Measurements from ENCODE around the gene SATB1.

Gene SATB1

DNA sequence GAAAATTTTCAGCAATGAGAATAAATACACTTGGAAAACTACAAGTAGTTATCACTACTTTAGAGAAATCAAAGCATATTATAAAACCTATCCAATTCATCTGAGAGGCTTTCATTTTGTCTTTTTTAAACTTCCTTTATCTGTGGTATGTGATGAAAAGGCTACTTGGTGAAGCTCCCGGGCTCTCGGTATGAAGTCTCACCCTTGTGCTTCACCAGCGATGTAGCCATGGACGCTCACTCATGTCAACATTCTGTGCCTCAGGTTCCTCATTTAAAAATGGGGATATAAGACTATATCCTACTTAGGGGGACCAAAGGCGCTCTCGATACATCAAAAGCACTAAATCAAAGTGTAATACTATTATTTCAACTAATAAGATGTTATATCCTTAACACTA lies 14.9 kb downstream of the SATB1 start:
- ATAC-seq: no peak
- no peak for TF ChIP-seq ARNTL (CRISPR knock-in tag; IDR thresholded peaks at IDR 0.05; ENCODE audit: borderline replicate concordance, low read depth)
- no peak for TF ChIP-seq ZNF70 (CRISPR knock-in tag; IDR thresholded peaks at IDR 0.05)
- TF ChIP-seq, protein P1, sequence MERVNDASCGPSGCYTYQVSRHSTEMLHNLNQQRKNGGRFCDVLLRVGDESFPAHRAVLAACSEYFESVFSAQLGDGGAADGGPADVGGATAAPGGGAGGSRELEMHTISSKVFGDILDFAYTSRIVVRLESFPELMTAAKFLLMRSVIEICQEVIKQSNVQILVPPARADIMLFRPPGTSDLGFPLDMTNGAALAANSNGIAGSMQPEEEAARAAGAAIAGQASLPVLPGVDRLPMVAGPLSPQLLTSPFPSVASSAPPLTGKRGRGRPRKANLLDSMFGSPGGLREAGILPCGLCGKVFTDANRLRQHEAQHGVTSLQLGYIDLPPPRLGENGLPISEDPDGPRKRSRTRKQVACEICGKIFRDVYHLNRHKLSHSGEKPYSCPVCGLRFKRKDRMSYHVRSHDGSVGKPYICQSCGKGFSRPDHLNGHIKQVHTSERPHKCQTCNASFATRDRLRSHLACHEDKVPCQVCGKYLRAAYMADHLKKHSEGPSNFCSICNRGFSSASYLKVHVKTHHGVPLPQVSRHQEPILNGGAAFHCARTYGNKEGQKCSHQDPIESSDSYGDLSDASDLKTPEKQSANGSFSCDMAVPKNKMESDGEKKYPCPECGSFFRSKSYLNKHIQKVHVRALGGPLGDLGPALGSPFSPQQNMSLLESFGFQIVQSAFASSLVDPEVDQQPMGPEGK (CRISPR knock-in tag; IDR thresholded peaks at IDR 0.05; ENCODE audit: borderline replicate concordance): no peak
- no peak for TF ChIP-seq GLIS3 (CRISPR knock-in tag; IDR thresholded peaks at IDR 0.05)
- no peak for TF ChIP-seq ESRRG (CRISPR knock-in tag; IDR thresholded peaks at IDR 0.05)
- TF ChIP-seq ZNF565 (CRISPR knock-in tag; conservative IDR thresholded peaks at IDR 0.05; ENCODE audit: low read depth): no peak
- TF ChIP-seq CSDC2 (CRISPR knock-in tag; IDR thresholded peaks at IDR 0.05): no peak
- no peak for TF ChIP-seq ZNF8 (CRISPR knock-in tag; IDR thresholded peaks at IDR 0.05)
- TF ChIP-seq, protein P2, sequence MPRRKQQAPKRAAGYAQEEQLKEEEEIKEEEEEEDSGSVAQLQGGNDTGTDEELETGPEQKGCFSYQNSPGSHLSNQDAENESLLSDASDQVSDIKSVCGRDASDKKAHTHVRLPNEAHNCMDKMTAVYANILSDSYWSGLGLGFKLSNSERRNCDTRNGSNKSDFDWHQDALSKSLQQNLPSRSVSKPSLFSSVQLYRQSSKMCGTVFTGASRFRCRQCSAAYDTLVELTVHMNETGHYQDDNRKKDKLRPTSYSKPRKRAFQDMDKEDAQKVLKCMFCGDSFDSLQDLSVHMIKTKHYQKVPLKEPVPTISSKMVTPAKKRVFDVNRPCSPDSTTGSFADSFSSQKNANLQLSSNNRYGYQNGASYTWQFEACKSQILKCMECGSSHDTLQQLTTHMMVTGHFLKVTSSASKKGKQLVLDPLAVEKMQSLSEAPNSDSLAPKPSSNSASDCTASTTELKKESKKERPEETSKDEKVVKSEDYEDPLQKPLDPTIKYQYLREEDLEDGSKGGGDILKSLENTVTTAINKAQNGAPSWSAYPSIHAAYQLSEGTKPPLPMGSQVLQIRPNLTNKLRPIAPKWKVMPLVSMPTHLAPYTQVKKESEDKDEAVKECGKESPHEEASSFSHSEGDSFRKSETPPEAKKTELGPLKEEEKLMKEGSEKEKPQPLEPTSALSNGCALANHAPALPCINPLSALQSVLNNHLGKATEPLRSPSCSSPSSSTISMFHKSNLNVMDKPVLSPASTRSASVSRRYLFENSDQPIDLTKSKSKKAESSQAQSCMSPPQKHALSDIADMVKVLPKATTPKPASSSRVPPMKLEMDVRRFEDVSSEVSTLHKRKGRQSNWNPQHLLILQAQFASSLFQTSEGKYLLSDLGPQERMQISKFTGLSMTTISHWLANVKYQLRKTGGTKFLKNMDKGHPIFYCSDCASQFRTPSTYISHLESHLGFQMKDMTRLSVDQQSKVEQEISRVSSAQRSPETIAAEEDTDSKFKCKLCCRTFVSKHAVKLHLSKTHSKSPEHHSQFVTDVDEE (CRISPR knock-in tag; IDR thresholded peaks at IDR 0.05): no peak
- no peak for TF ChIP-seq TOX (CRISPR knock-in tag; IDR thresholded peaks at IDR 0.05; ENCODE audit: borderline replicate concordance)
- no peak for TF ChIP-seq SNAI2 (CRISPR knock-in tag; IDR thresholded peaks at IDR 0.05)
- no peak for TF ChIP-seq ZC3H10 (CRISPR knock-in tag; IDR thresholded peaks at IDR 0.05)
- TF ChIP-seq, protein P3, sequence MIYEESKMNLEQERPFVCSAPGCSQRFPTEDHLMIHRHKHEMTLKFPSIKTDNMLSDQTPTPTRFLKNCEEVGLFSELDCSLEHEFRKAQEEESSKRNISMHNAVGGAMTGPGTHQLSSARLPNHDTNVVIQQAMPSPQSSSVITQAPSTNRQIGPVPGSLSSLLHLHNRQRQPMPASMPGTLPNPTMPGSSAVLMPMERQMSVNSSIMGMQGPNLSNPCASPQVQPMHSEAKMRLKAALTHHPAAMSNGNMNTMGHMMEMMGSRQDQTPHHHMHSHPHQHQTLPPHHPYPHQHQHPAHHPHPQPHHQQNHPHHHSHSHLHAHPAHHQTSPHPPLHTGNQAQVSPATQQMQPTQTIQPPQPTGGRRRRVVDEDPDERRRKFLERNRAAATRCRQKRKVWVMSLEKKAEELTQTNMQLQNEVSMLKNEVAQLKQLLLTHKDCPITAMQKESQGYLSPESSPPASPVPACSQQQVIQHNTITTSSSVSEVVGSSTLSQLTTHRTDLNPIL (CRISPR knock-in tag; IDR thresholded peaks at IDR 0.05; ENCODE audit: low read depth): no peak
- no peak for TF ChIP-seq PPARA (CRISPR knock-in tag; IDR thresholded peaks at IDR 0.05; ENCODE audit: borderline replicate concordance)
- TF ChIP-seq ZFP30 (CRISPR knock-in tag; IDR thresholded peaks at IDR 0.05): no peak
- TF ChIP-seq OSR1 (CRISPR knock-in tag; IDR thresholded peaks at IDR 0.05): no peak
- TF ChIP-seq RARB (CRISPR knock-in tag; IDR thresholded peaks at IDR 0.05): no peak
- TF ChIP-seq BACH2 (CRISPR knock-in tag; IDR thresholded peaks at IDR 0.05; ENCODE audit: borderline replicate concordance): no peak
- no peak for TF ChIP-seq ISL1 (CRISPR knock-in tag; IDR thresholded peaks at IDR 0.05)
- TF ChIP-seq, protein P4, sequence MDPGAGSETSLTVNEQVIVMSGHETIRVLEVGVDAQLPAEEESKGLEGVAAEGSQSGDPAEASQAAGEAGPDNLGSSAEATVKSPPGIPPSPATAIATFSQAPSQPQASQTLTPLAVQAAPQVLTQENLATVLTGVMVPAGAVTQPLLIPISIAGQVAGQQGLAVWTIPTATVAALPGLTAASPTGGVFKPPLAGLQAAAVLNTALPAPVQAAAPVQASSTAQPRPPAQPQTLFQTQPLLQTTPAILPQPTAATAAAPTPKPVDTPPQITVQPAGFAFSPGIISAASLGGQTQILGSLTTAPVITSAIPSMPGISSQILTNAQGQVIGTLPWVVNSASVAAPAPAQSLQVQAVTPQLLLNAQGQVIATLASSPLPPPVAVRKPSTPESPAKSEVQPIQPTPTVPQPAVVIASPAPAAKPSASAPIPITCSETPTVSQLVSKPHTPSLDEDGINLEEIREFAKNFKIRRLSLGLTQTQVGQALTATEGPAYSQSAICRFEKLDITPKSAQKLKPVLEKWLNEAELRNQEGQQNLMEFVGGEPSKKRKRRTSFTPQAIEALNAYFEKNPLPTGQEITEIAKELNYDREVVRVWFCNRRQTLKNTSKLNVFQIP (CRISPR knock-in tag; IDR thresholded peaks at IDR 0.05; ENCODE audit: borderline replicate concordance, low read depth): no peak

DNA sequence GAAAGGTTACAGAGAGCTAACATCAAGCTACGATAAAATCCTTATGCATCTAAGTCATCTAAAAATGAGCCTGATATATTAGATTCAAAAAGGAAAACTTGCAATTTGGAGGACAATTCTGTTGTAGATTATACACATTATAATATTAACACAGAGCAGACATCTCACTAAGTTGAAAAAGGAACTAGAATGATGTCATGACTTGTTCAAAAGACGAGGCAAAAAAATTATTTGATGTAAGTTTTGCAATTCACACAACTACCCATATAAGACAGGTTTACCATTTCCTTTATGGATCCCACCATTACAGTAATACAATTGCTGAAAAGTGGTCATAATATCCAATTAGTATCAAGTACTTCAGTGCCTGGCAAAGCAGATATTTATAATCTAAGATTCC lies 15.9 kb downstream of the SATB1 start:
- no peak for ATAC-seq
- TF ChIP-seq ZNF8 (CRISPR knock-in tag; IDR thresholded peaks at IDR 0.05) (no peak), CSDC2 (CRISPR knock-in tag; IDR thresholded peaks at IDR 0.05) (no peak), RARB (CRISPR knock-in tag; IDR thresholded peaks at IDR 0.05) (no peak), ZC3H10 (CRISPR knock-in tag; IDR thresholded peaks at IDR 0.05) (no peak), ISL1 (CRISPR knock-in tag; IDR thresholded peaks at IDR 0.05) (no peak), BACH2 (CRISPR knock-in tag; IDR thresholded peaks at IDR 0.05; ENCODE audit: borderline replicate concordance) (no peak), ZFP3 (CRISPR knock-in tag; IDR thresholded peaks at IDR 0.05) (no peak), ZFP30 (CRISPR knock-in tag; IDR thresholded peaks at IDR 0.05) (no peak), ZNF70 (CRISPR knock-in tag; IDR thresholded peaks at IDR 0.05) (no peak), TCF4 (CRISPR knock-in tag; IDR thresholded peaks at IDR 0.05; ENCODE audit: borderline replicate concordance) (no peak), PPARA (CRISPR knock-in tag; IDR thresholded peaks at IDR 0.05; ENCODE audit: borderline replicate concordance) (no peak)
- TF ChIP-seq, protein P3 (CRISPR knock-in tag; IDR thresholded peaks at IDR 0.05; ENCODE audit: low read depth): no peak
- TF ChIP-seq, protein P5, sequence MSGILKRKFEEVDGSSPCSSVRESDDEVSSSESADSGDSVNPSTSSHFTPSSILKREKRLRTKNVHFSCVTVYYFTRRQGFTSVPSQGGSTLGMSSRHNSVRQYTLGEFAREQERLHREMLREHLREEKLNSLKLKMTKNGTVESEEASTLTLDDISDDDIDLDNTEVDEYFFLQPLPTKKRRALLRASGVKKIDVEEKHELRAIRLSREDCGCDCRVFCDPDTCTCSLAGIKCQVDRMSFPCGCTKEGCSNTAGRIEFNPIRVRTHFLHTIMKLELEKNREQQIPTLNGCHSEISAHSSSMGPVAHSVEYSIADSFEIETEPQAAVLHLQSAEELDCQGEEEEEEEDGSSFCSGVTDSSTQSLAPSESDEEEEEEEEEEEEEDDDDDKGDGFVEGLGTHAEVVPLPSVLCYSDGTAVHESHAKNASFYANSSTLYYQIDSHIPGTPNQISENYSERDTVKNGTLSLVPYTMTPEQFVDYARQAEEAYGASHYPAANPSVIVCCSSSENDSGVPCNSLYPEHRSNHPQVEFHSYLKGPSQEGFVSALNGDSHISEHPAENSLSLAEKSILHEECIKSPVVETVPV (CRISPR knock-in tag; IDR thresholded peaks at IDR 0.05): no peak
- TF ChIP-seq, protein P1 (CRISPR knock-in tag; IDR thresholded peaks at IDR 0.05; ENCODE audit: borderline replicate concordance): no peak
- TF ChIP-seq, protein P2 (CRISPR knock-in tag; IDR thresholded peaks at IDR 0.05): no peak
